Embryonic facial prominence (tissue), 1 donor: ENCODE data around the gene FEM1B.

Experiments used
- DNase-seq: peaks from one replicate; pipeline ENCODE4 v3.0.0-alpha.2; 2016; ENCODE audit errors: extremely low spot score

FEM1B gene

GRCh38 chr15:68322796-68323195 lies 45.3 kb downstream of the FEM1B start:
- no peak for DNase-seq

- DNase-seq = no peak
Observed at GRCh38 chr15:68325726-68326125, 48.2 kb downstream of the FEM1B start.

- no peak for DNase-seq
Observed at GRCh38 chr15:68326711-68327354, 49.3 kb downstream of the FEM1B start.

- DNase-seq = no peak
Observed at GRCh38 chr15:68328443-68328842, 50.9 kb downstream of the FEM1B start.

- no peak for DNase-seq
Observed at GRCh38 chr15:68328964-68329363, 51.4 kb downstream of the FEM1B start.

- DNase-seq = no peak
Observed at GRCh38 chr15:68330416-68330815, 52.9 kb downstream of the FEM1B start.

- no peak for DNase-seq
Observed at GRCh38 chr15:68330901-68331300, 53.4 kb downstream of the FEM1B start.

GRCh38 chr15:68332266-68332665 lies 54.7 kb downstream of the FEM1B start:
- DNase-seq = no peak

- no peak for DNase-seq
Observed at GRCh38 chr15:68333775-68334470, 56.4 kb downstream of the FEM1B start.

- DNase-seq = no peak
Observed at GRCh38 chr15:68334661-68335124, 57.1 kb downstream of the FEM1B start.

- no peak for DNase-seq
Observed at GRCh38 chr15:68335251-68335650, 57.7 kb downstream of the FEM1B start.

- DNase-seq = no peak
Observed at GRCh38 chr15:68335655-68336054, 58.1 kb downstream of the FEM1B start.

GRCh38 chr15:68336516-68336915 lies 59.0 kb downstream of the FEM1B start:
- DNase-seq = no peak

- DNase-seq = no peak
Observed at GRCh38 chr15:68337826-68338225, 60.3 kb downstream of the FEM1B start.

- no peak for DNase-seq
Observed at GRCh38 chr15:68339481-68339880, 61.9 kb downstream of the FEM1B start.

- no peak for DNase-seq
Observed at GRCh38 chr15:68340726-68341671, 63.5 kb downstream of the FEM1B start.

GRCh38 chr15:68341760-68342725 lies 64.5 kb downstream of the FEM1B start:
- no peak for DNase-seq

GRCh38 chr15:68343579-68344225 lies 66.2 kb downstream of the FEM1B start:
- DNase-seq = no peak

GRCh38 chr15:68344600-68344999 lies 67.1 kb downstream of the FEM1B start:
- DNase-seq = no peak
